Coronary artery (tissue), 2 donors: ENCODE data around the gene ASNS.
"Not testable (repeated sequence)": the region's sequence is repeated elsewhere in the genome, so short reads cannot be mapped to it uniquely, and the experiment has no call there.

Experiments used
- DNase-seq: peaks from one replicate; pipeline ENCODE4 v3.0.0-alpha.2; 2017; ENCODE audit warnings: low spot score
- H3K27ac ChIP-seq, 2 donors: fragments of 200-600 bp; sonication (generic); one replicate each; pipeline ENCODE4 v1.5.1; 2016 to 2019
- H3K4me3 ChIP-seq: fragments of 200-600 bp; sonication (generic); 2 replicates; pipeline ENCODE4 v1.5.1; 2016; ENCODE audit warnings: mild to moderate bottlenecking, moderate library complexity
- CTCF ChIP-seq: fragments of 200-600 bp; sonication (generic); IDR thresholded peaks from one replicate; pipeline ENCODE4 v1.5.1; 2019; ENCODE audit warnings: antibody characterized with exemption

ASNS gene

GRCh38 chr7:97868314-97868713 lies 3.9 kb downstream of the ASNS start:
- DNase-seq: no peak
- Histone ChIP-seq H3K27ac (no peak overlapping the region), H3K4me3 (no peak overlapping the region)
- no peak for TF ChIP-seq CTCF

GRCh38 chr7:97865104-97865503 lies 7.1 kb downstream of the ASNS start:
- TF ChIP-seq CTCF: no peak
- H3K27ac ChIP-seq: no peak overlapping the region
- H3K4me3 ChIP-seq: no peak overlapping the region
- no peak for DNase-seq

- Histone ChIP-seq H3K27ac (no peak overlapping the region), H3K4me3 (no peak overlapping the region)
- no peak for TF ChIP-seq CTCF
- DNase-seq: no peak
Observed at GRCh38 chr7:97859606-97860204, 12.5 kb downstream of the ASNS start.

GRCh38 chr7:97858221-97858620 lies 14.0 kb downstream of the ASNS start:
- Histone ChIP-seq H3K4me3 (no peak overlapping the region), H3K27ac (no peak overlapping the region)
- DNase-seq: no peak
- no peak for TF ChIP-seq CTCF

- DNase-seq: no peak
- TF ChIP-seq CTCF: no peak
- no peak overlapping the region for H3K27ac ChIP-seq
- H3K4me3 ChIP-seq: no peak overlapping the region
Observed at GRCh38 chr7:97857544-97857943, 14.7 kb downstream of the ASNS start.

GRCh38 chr7:97851683-97852082 lies 20.5 kb downstream of the ASNS start:
- Histone ChIP-seq H3K4me3 (no peak overlapping the region), H3K27ac (no peak overlapping the region)
- DNase-seq: no peak
- no peak for TF ChIP-seq CTCF

GRCh38 chr7:97850262-97851031 lies 21.8 kb downstream of the ASNS start:
- not testable (repeated sequence) for DNase-seq, H3K4me3 ChIP-seq, H3K27ac ChIP-seq
